WI38 (cell line): ENCODE results near the gene MED16.

Experiments used
- H3K4me3 ChIP-seq: 2 replicates; pipeline ENCODE4 v1.5.1; 2011; ENCODE audit warnings: low read depth, mild to moderate bottlenecking, control low read depth, low read length
- CTCF ChIP-seq: IDR thresholded peaks from 2 replicates; pipeline ENCODE4 v1.5.1; 2012; ENCODE audit warnings: low read depth, mild to moderate bottlenecking, control low read depth, low read length

MED16 gene

DNA sequence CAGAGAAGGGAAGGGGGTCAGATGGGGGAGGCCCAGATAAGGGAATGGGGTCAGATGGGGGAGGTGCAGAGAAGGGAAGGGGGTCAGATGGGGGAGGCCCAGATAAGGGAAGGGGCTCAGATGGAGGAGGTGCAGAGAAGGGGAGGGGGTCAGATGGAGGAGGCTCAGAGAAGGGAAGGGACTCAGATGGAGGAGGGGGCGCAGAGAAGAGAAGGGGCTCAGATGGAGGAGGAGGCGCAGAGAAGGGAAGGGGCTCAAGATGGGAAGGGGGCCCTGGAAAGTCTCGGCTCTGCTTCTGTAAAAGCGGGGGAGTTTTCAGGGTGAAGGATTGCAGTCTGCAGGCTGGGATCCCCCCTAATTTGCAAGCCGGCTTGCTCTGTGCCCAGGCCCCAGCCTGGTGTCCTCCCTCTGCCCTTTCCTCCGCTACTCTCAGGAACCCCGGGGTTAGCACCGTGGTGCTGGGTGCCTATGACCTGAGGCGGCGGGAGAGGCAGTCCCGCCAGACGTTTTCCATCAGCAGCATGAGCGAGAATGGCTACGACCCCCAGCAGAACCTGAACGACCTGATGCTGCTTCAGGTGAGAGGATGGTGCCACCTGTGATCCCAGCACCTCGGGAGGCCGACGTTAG is 63.7 kb downstream of the MED16 start:
- TF ChIP-seq CTCF = no peak
- no peak overlapping the region for H3K4me3 ChIP-seq

GRCh38 chr19:827710-828321 is 65.2 kb downstream of the MED16 start, which contains the start of gene AZU1:
AZU1 (plus strand) TSS chr19:827837; CDS start chr19:827847, 10 bp downstream.
- no peak within 1 kb of the TSS for H3K4me3 ChIP-seq
- no peak for TF ChIP-seq CTCF

DNA sequence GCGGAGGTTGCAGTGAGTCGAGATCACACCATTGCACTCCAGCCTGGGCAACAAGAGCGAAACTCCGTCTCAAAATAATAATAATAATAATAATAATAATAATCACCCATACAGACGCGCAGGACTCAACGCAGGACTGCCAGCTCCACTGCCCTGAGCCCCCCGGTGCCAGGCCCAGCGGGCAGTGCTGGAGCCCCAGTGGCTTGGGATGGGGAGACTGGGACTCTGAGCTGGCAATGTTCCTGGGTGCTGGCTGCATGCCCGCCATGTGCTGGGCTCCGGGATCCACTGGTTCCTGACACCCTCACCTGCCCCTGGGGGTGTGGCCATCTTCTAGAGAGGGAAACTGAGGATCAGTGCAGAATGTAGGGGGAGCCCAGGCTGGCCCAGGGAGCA is 65.7 kb downstream of the MED16 start:
- no peak for TF ChIP-seq CTCF
- H3K4me3 ChIP-seq = no peak overlapping the region

DNA sequence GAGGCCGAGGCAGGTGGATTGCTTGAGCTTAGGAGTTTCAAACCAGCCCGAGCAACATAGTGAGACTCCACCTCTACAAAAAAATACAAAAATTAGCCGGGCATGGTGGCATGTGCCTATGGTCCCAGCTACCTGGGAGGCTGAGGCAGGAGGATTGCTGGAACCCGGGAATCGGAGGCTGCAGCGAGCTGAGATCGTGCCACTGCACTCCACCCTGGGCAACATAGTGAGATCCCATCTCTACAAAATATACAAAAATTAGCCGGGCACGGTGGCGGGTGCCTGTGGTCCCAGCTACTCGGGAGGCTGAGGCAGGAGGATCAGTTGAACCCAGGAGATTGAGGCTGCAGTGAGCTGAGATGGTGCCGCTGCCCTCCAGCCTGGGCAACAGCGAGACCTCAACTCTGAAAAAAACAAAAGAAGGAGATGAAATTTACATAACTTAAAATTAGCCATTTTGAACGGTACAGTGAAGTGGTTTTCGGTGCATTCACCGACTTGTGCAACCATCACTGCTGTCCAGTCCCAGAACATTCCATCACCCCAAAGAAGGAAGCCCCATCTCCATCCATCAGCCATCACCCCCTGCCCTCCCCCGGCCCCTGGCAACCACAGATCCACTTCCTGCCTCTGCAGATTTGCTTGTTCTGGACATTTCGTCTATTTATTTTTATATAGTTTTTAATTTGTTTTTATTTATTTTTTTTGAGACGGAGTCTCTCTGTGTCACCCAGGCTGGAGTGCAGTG is 66.9 kb downstream of the MED16 start:
- TF ChIP-seq CTCF = no peak
- no peak overlapping the region for H3K4me3 ChIP-seq

DNA sequence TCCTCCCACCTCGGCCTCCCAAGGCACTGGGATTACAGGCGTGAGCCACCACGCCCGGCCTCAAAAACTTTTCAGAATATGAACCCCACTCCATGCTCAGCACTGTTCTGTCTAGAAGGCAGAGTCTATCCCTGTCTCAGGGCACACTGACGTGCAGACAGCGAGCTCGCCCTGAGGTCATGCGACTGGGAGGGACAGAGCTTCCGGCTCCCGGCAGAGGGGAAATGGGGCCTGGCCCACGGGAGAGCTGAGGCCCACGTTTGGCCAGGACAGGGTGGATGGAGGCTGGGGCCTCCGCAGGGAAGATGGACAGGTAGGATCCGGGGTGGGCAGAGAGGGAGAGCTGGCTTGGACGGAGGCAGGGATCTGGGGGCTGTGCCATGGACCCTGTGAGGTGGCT is 68.1 kb downstream of the MED16 start:
- no peak for TF ChIP-seq CTCF
- no peak overlapping the region for H3K4me3 ChIP-seq

- no peak for TF ChIP-seq CTCF
- no peak overlapping the region for H3K4me3 ChIP-seq
Observed at GRCh38 chr19:823565-824121, 69.3 kb downstream of the MED16 start.
